A673 (cell line): ENCODE measurements around the gene MRPS26. TPM values are rescaled to one million over a fixed set of nuclear protein-coding genes. Genes with fewer than 3 reads are reported as not detected.

ENCODE experiments used
- BruUV-seq: library from RNA; stranded (reverse); fragments of 400-500 nt; replicated peaks from 2 replicates; lab custom pipeline; 2021; lab: Mats Ljungman, UMichigan
- CTCF ChIA-PET: fragments of 300-600 bp; sonication (Branson Sonifier 250); formaldehyde crosslinking; loops from one replicate; lab custom pipeline; 2022; ENCODE audit warnings: antibody characterized with exemption; lab: Charles Lee
- POLR2A ChIA-PET: fragments of 300-600 bp; sonication (Branson Sonifier 250); formaldehyde crosslinking; loops from one replicate; lab custom pipeline; 2022; ENCODE audit warnings: antibody characterized with exemption; ENCODE audit not compliant: low non-redundant PET; lab: Charles Lee
- DNase-seq: peaks from one replicate; pipeline ENCODE4 v3.0.0-alpha.2; 2015; ENCODE audit warnings: low spot score
- H3K27ac ChIP-seq: fragments of 200-600 bp; sonication (generic); 2 replicates; pipeline ENCODE4 v1.5.1; 2016; ENCODE audit warnings: mixed run types, low read depth, mild to moderate bottlenecking, mixed read lengths, antibody characterized with exemption, low read length; ENCODE audit not compliant: poor library complexity, severe bottlenecking
- H3K27me3 ChIP-seq: fragments of 200-600 bp; sonication (generic); replicated peaks from 2 replicates; pipeline ENCODE4 v1.6.1; 2017; ENCODE audit warnings: mixed run types, low read depth, mild to moderate bottlenecking, mixed read lengths, antibody characterized with exemption, low read length; ENCODE audit not compliant: insufficient read depth, poor library complexity
- H3K36me3 ChIP-seq: fragments of 200-600 bp; sonication (generic); 2 replicates; pipeline ENCODE4 v1.6.1; 2016; ENCODE audit warnings: mixed run types, mild to moderate bottlenecking, mixed read lengths, antibody characterized with exemption, low read length; ENCODE audit not compliant: insufficient read depth, poor library complexity, severe bottlenecking
- H3K4me1 ChIP-seq: fragments of 200-600 bp; sonication (generic); 2 replicates; pipeline ENCODE4 v1.6.1; 2017; ENCODE audit warnings: mixed run types, mild to moderate bottlenecking, mixed read lengths, antibody characterized with exemption, low read length; ENCODE audit not compliant: insufficient read depth, poor library complexity, severe bottlenecking
- H3K4me3 ChIP-seq: fragments of 200-600 bp; sonication (generic); 2 replicates; pipeline ENCODE4 v1.5.1; 2016; ENCODE audit warnings: low read depth, mixed run types, mild to moderate bottlenecking, mixed read lengths, low read length; ENCODE audit not compliant: poor library complexity, severe bottlenecking
- H3K9me3 ChIP-seq: fragments of 200-600 bp; sonication (generic); 2 replicates; pipeline ENCODE4 v1.6.1; 2016; ENCODE audit warnings: mixed run types, low read depth, mild to moderate bottlenecking, mixed read lengths, antibody characterized with exemption, low read length; ENCODE audit not compliant: poor library complexity, severe bottlenecking
- EZH2 ChIP-seq: fragments of 200-600 bp; sonication (generic); IDR thresholded peaks from 2 replicates; pipeline ENCODE4 v1.6.1; 2017; ENCODE audit warnings: borderline replicate concordance, low read depth, mild to moderate bottlenecking, mixed read lengths, antibody characterized with exemption, low read length; ENCODE audit not compliant: poor library complexity, severe bottlenecking
- intact Hi-C: fragments of 100-400 bp; cut with micrococcal nuclease; formaldehyde crosslinking; loops from one replicate; pipeline ENCODE4 v1.10.0; 2022; ENCODE audit not compliant: unreplicated experiment
- total RNA-seq: library from RNA; stranded (reverse); gene quantifications from 2 replicates; pipeline ENCODE4 v1.2.3, GENCODE V29; 2021
- TF ChIP-seq, protein P1 (sequence below): fragments of 300-800, 200-600 bp; sonication (generic); conservative IDR thresholded peaks from 2 replicates; pipeline ENCODE4 v1.5.1; 2017; ENCODE audit warnings: low read depth, mild to moderate bottlenecking, antibody characterized with exemption, low read length, moderate library complexity, mixed read lengths

Gene MRPS26
- total RNA-seq, 1 experiment from 2014 or later, result 73.4 TPM

DNA sequence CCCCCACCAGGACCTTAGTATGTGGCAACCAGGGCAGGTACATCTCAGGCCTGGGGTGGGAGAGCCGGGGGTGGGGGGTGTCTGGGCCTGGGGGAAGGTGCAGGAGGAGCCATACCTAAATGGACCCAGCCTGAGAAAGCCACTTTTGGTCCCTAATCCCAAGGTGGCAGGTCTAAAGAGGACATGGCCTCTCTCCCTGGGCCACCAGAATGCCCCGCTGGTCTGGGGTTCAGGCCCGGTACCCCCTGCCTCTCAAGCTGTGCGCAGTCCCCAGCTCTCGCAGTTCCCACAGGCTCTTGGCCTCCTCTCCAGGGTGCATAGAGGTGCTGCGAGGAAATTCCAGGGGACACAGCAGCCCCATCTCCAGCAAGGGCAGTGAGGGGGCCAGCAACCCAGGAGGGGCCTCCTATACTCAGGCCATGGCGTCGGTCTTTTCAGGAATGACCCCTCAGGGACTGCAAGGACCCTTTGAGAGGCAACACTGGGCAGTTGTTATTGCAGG is 39.8 kb downstream of the MRPS26 start:
- TF ChIP-seq EZH2, result no peak
- TF ChIP-seq, protein P1, sequence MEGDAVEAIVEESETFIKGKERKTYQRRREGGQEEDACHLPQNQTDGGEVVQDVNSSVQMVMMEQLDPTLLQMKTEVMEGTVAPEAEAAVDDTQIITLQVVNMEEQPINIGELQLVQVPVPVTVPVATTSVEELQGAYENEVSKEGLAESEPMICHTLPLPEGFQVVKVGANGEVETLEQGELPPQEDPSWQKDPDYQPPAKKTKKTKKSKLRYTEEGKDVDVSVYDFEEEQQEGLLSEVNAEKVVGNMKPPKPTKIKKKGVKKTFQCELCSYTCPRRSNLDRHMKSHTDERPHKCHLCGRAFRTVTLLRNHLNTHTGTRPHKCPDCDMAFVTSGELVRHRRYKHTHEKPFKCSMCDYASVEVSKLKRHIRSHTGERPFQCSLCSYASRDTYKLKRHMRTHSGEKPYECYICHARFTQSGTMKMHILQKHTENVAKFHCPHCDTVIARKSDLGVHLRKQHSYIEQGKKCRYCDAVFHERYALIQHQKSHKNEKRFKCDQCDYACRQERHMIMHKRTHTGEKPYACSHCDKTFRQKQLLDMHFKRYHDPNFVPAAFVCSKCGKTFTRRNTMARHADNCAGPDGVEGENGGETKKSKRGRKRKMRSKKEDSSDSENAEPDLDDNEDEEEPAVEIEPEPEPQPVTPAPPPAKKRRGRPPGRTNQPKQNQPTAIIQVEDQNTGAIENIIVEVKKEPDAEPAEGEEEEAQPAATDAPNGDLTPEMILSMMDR, result no peak
- no peak for DNase-seq
- no peaks in the 10 kb centered on the region for H3K9me3 ChIP-seq
- no TSS peak for BruUV-seq
- peaks cover 33% of the 10 kb centered on the region for H3K27me3 ChIP-seq
- ChIA-PET CTCF (no interaction called here), POLR2A (no interaction called here)
- H3K4me1 ChIP-seq, result no peaks in the 10 kb centered on the region
- H3K27ac ChIP-seq, result no peak overlapping the region
- intact Hi-C loops, result no loop called here
- no peak overlapping the region for H3K4me3 ChIP-seq
- H3K36me3 ChIP-seq, result no peaks in the 10 kb centered on the region

DNA sequence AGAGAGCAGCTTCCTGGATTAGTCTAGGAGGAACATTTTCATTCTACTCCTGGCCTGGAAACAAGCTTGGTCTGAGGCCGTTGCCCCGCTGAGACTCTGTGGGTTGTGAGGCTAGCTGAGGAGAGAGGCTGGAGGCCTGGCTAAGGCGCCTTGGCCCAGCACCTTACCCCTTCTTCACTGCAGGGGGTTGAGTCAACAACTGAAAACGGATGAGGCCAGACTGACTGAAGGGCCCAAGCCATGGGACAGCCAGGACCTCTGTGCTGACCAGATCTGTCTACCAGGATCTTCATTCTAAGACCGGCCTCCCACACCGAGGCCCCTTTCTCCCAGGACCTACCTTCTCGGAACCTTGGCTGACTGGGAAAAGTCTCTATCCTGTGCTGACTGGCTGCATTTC is 42.2 kb downstream of the MRPS26 start:
- ChIA-PET CTCF (interaction anchor here (0.6 kb wide), 1 partner anchor 129 kb away, joined by 4 read pairs; no protein-coding TSS in a partner anchor), POLR2A (no interaction called here)
- DNase-seq, result no peak
- H3K9me3 ChIP-seq, result no peaks in the 10 kb centered on the region
- no TSS peak for BruUV-seq
- no peak overlapping the region for H3K27ac ChIP-seq
- H3K4me1 ChIP-seq, result peaks cover under 1% of the 10 kb centered on the region
- intact Hi-C loops, result no loop called here
- H3K4me3 ChIP-seq, result no peak overlapping the region
- TF ChIP-seq, protein P1, result no peak
- TF ChIP-seq EZH2, result no peak
- H3K36me3 ChIP-seq, result no peaks in the 10 kb centered on the region
- H3K27me3 ChIP-seq, result peaks cover 11% of the 10 kb centered on the region

DNA sequence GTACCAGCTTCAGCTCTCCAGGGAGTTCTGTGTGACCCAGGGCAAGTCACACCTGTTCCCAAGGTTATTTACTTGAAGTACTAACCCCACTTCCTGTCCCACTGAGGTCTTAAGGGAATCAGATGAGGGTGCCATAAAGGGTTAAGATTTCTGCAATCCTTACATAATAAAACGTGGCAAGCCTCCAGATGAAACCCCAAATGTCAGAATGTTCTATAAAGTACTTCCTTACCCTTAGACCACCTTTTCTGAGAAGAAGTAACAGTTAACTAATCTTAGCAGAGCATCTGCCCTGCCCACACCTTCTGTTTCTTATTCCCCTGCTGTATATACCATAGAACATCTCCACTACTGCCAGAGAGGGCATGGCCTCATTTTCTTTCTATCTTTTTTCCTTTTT is 44.7 kb downstream of the MRPS26 start:
- TF ChIP-seq, protein P1, result no peak
- no peak for TF ChIP-seq EZH2
- BruUV-seq, result no TSS peak
- intact Hi-C loops, result no loop called here
- no peaks in the 10 kb centered on the region for H3K36me3 ChIP-seq
- H3K9me3 ChIP-seq, result no peaks in the 10 kb centered on the region
- DNase-seq, result no peak
- H3K4me3 ChIP-seq, result no peak overlapping the region
- ChIA-PET CTCF (no interaction called here), POLR2A (no interaction called here)
- peaks cover 4% of the 10 kb centered on the region for H3K4me1 ChIP-seq
- H3K27me3 ChIP-seq, result no peaks in the 10 kb centered on the region
- no peak overlapping the region for H3K27ac ChIP-seq
